ENCODE measurements around the gene MVK.

DNA sequence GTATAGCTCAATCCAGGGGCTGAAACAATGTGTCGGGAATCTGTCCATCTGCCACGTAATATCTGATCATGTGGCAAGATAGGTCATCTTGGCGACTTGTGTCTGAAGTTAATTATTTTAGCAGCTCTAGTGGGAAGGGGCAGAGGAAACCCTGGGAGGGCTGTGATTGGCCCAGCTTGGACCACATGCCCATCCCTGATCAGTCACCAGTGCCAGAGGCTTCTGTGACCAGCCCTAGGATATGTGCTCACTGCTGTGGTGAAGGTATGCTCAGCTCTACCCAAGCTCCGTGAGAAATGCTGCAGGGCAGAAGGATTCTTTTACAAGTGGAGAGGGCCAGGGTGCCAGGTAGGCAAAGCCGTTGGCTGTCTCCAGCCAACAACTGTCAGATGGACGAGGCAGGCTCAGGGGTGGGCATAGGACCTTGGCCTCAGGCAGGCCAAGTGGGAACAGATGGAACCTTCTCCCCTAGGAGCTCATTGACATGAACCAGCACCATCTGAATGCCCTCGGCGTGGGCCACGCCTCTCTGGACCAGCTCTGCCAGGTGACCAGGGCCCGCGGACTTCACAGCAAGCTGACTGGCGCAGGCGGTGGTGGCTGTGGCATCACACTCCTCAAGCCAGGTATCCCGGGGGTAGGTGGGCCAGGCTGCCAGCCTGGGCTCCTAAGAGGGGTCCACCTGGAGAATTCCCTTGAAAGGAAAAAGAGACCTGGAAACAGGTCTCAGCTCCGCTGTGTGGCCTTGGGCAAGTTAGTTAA lies 21.1 kb downstream of the MVK start:
- TF ChIP-seq CTCF (conservative IDR thresholded peaks at IDR 0.05; ENCODE audit: low read length) (no peak), EZH2phosphoT487 (IDR thresholded peaks at IDR 0.05; ENCODE audit: borderline replicate concordance) (no peak)
